ENCODE measurements around the gene DEFB128.

Gene DEFB128

GRCh38 chr20:145877-146276 is 43.6 kb downstream of the DEFB128 start:
- no peak for DNase-seq

- no peak for DNase-seq
These were observed 47.2 kb downstream of the DEFB128 start, which contains the start of gene DEFB126 for GRCh38 chr20:142290-142689. Gene DEFB126, plus strand, starts transcription at chr20:142590. Its CDS starts 39 bp downstream, at chr20:142629.
